Neutrophil (primary cell): ENCODE data around the gene ASXL2.
A peak's percentile ranks its signal among the peaks of the same experiment; 100 is the strongest.

Source experiments
- H3K27ac ChIP-seq: fragments of 200-600 bp; sonication (generic); 2 replicates; pipeline ENCODE4 v1.5.1; 2016; ENCODE audit warnings: mild to moderate bottlenecking, moderate library complexity
- H3K27me3 ChIP-seq: fragments of 200-600 bp; sonication (generic); 2 replicates; pipeline ENCODE4 v1.6.0; 2016; ENCODE audit warnings: mild to moderate bottlenecking
- H3K36me3 ChIP-seq: fragments of 200-600 bp; sonication (generic); 2 replicates; pipeline ENCODE4 v1.5.1; 2017
- H3K4me1 ChIP-seq, 2 experiments: fragments of 200-600 bp in 1 of 2; sonication (generic) in 1 of 2; 1 replicate in 1 of 2; 2 replicates in 1 of 2; pipeline versions ENCODE4 v1.5.1 to v1.6.1; 2013 to 2016; ENCODE audit warnings: low read depth in 1 of 2, low read length in 1 of 2, mild to moderate bottlenecking in 1 of 2, moderate library complexity in 1 of 2; ENCODE audit not compliant: control insufficient read depth in 1 of 2, insufficient read depth in 1 of 2
- H3K4me3 ChIP-seq, 2 experiments: fragments of 200-600 bp in 1 of 2; sonication (generic) in 1 of 2; 1 replicate in 1 of 2; 2 replicates in 1 of 2; pipeline ENCODE4 v1.5.1; 2013 to 2016; ENCODE audit warnings: low read depth in 1 of 2, low read length in 1 of 2, mild to moderate bottlenecking in 1 of 2, moderate library complexity in 1 of 2
- H3K9me3 ChIP-seq: fragments of 200-600 bp; sonication (generic); 2 replicates; pipeline ENCODE4 v1.5.1; 2016
- CTCF ChIP-seq: fragments of 200-600 bp; sonication (generic); IDR thresholded peaks from 2 replicates; pipeline ENCODE4 v1.5.1; 2016; ENCODE audit warnings: antibody characterized with exemption

The ASXL2 gene

GRCh38 chr2:25809646-25810045, 68.6 kb downstream of the ASXL2 start:
- no peak for TF ChIP-seq CTCF
- Histone ChIP-seq H3K27ac (no peak overlapping the region), H3K36me3 (peaks cover 24% of the 10 kb centered on the region), H3K9me3 (no peaks in the 10 kb centered on the region), H3K27me3 (no peaks in the 10 kb centered on the region), H3K4me3 (no peak overlapping the region), H3K4me1 (no peaks in the 10 kb centered on the region)

DNA sequence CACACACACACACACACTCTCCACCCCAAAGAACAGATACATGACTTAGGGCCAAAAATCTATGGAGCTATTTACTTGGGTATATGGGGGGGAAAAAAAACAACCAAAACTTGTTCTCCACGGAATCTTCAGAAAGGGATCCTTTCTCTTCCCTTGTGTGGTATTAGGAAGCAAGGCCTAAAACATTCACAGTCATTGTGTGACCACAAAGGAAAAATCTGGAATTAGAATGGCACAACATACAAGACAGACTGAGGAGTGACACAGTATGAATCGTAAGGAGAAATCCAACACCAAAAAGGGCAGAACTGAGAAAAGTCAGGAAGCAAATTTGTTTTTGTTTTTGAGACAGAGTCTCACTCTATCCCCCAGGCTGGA, 70.3 kb downstream of the ASXL2 start:
- Histone ChIP-seq H3K4me1 (no peaks in the 10 kb centered on the region), H3K27ac (no peak overlapping the region), H3K4me3 (no peak overlapping the region), H3K9me3 (no peaks in the 10 kb centered on the region), H3K36me3 (peaks cover 41% of the 10 kb centered on the region), H3K27me3 (no peaks in the 10 kb centered on the region)
- TF ChIP-seq CTCF = no peak

DNA sequence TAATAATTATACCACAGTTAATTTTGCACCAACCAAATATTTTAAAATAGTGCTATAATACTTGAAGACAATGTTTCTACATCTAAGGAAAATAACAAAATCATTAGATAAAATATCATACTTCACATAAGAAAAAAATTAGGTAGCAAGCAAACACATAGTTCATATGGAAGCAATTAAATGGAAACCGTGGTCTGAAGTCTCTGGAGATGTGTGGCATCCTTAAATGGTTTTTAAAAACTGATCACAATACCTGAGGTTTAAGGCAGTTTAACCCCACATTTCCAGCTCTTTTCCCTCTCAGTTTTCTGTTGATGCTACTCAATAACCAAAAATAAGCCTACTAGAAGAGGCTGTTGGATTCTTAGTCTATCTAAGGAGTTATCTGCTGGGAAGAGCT, 71.3 kb downstream of the ASXL2 start:
- TF ChIP-seq CTCF = no peak
- H3K36me3 ChIP-seq = peaks cover 47% of the 10 kb centered on the region

DNA sequence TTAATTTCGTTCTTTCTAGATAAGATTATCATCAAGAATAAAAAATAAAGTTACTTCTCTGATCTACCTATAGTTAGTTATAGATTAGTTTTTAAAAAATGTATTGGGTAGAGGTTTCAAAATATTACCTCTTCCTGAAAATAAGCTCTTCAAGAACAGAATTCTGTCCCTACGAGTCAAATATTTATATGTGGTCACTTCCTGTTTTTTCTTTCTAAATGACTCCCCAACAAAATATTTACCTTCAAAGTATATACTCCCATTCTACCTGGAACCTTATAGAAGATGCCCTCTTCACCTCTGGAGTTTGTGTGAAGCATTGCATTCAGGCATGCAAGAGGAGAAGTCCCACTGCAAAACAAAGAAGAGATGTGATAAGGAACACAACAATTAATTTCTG, 72.3 kb downstream of the ASXL2 start:
- H3K9me3 ChIP-seq = no peaks in the 10 kb centered on the region
- no peaks in the 10 kb centered on the region for H3K4me1 ChIP-seq
- no peaks in the 10 kb centered on the region for H3K27me3 ChIP-seq
- peaks cover 47% of the 10 kb centered on the region for H3K36me3 ChIP-seq
- no peak overlapping the region for H3K4me3 ChIP-seq
- no peak overlapping the region for H3K27ac ChIP-seq
- TF ChIP-seq CTCF = no peak

More for the DNA sequence above, 71.3 kb downstream of the ASXL2 start:
- H3K9me3 ChIP-seq = no peaks in the 10 kb centered on the region
- no peaks in the 10 kb centered on the region for H3K27me3 ChIP-seq
- H3K27ac ChIP-seq = no peak overlapping the region
- no peaks in the 10 kb centered on the region for H3K4me1 ChIP-seq
- H3K4me3 ChIP-seq = no peak overlapping the region

GRCh38 chr2:25804338-25804737, 73.9 kb downstream of the ASXL2 start:
- Histone ChIP-seq H3K27ac (no peak overlapping the region), H3K36me3 (peaks cover 43% of the 10 kb centered on the region), H3K4me1 (no peaks in the 10 kb centered on the region), H3K4me3 (no peak overlapping the region), H3K9me3 (no peaks in the 10 kb centered on the region), H3K27me3 (no peaks in the 10 kb centered on the region)
- TF ChIP-seq CTCF = no peak

GRCh38 chr2:25799301-25799700, 79.0 kb downstream of the ASXL2 start:
- Histone ChIP-seq H3K27ac (peak overlapping the region; percentile 32), H3K4me3 (no peak overlapping the region), H3K36me3 (peaks cover 61% of the 10 kb centered on the region), H3K4me1 (no peaks in the 10 kb centered on the region), H3K9me3 (no peaks in the 10 kb centered on the region), H3K27me3 (no peaks in the 10 kb centered on the region)
- no peak for TF ChIP-seq CTCF
